ENCODE measurements around the gene CROCC.

DNA sequence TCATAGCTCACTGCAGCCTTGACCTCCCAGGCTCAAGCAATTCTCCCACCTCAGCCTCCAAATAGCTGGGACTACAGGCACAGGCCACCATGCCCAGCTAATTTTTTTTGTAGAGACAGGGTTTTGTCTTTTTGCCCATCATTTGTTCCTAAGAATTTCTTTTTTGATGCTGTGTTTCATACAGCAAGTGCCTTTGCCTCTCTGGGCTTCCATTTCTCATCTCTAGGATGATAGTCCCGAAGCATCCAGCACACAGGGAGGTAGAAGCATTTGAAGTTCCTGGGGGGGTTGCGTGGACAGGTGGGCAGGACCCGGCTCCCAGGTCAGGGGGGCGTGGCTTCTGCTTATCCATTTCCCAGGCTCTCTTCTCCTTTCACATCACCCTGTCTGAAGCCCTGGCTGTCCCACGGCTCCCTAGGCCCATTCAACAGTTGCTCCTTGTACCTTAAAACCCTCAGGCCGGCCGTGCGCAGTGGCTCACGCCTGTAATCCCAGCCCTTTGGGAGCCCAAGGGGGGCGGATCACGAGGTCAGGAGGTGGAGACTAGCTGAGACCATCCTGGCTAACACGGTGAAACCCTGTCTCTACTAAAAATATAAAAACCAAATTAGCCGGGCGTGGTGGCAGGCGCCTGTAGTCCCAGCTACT lies 86.6 kb downstream of the CROCC start:
- TF ChIP-seq, protein P1, sequence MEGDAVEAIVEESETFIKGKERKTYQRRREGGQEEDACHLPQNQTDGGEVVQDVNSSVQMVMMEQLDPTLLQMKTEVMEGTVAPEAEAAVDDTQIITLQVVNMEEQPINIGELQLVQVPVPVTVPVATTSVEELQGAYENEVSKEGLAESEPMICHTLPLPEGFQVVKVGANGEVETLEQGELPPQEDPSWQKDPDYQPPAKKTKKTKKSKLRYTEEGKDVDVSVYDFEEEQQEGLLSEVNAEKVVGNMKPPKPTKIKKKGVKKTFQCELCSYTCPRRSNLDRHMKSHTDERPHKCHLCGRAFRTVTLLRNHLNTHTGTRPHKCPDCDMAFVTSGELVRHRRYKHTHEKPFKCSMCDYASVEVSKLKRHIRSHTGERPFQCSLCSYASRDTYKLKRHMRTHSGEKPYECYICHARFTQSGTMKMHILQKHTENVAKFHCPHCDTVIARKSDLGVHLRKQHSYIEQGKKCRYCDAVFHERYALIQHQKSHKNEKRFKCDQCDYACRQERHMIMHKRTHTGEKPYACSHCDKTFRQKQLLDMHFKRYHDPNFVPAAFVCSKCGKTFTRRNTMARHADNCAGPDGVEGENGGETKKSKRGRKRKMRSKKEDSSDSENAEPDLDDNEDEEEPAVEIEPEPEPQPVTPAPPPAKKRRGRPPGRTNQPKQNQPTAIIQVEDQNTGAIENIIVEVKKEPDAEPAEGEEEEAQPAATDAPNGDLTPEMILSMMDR (IDR thresholded peaks at IDR 0.05) = no peak
- no peak for TF ChIP-seq POLR2AphosphoS5 (IDR thresholded peaks at IDR 0.05; ENCODE audit: insufficient read depth in 1 of 2, low read depth in 1 of 2)
- no peak for TF ChIP-seq POLR2A (IDR thresholded peaks at IDR 0.05)
